Measurements from ENCODE around the gene RIBC1. TPM values are rescaled to one million over a fixed set of nuclear protein-coding genes. Genes with fewer than 3 reads are reported as not detected.

The RIBC1 gene
- total RNA-seq (1 to 10 TPM; 1.5 to 2.7 (median 2.1) TPM), total RNA-seq (0.41 to 3.8 (median 1.7) reads per million in 29 experiments)
- total RNA-seq (2013), result 0.61 TPM

DNA sequence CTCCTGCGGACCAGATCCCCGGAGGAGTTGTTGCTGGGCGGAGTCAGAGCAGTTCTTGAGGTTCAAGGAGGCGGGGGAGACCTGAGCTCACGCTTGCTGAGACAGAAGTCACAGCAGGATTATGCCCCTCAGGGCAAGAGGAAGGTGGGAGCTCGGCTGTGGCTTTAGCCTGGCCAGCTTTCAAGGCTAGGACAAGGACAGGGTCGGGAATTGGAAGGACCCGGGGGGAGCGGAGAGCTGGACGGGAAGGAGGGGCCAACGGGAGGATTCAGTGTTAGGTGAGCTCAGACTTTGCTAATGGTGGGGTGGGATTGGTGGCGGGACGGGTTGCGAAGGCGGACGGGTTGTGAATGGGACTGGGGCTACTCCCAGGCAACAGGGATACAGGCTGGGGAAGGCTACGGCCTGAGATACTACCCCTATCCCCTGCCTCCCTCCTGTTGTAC, at the start of gene RIBC1:
TSS of gene RIBC1 (plus strand) at position 13 of the 446 bp plus-strand sequence. CDS start 3,404 bp downstream, outside the sequence.
- peaks cover 17 to 35% of the 10 kb centered on the region in 2 experiments for H3K4me1 ChIP-seq (ENCODE audit: control insufficient read depth in 1 of 2, extremely low read depth in 1 of 2, insufficient read depth in 2 of 2, low read length in 2 of 2)
- H3K36me3 ChIP-seq (ENCODE audit: control insufficient read depth in 2 of 2, extremely low read depth in 1 of 2, insufficient read depth in 1 of 2, low read length in 1 of 2), result no peaks in the 10 kb centered on the region
- peak within 1 kb of the TSS; percentile 94 for H3K27ac ChIP-seq (ENCODE audit: low read length)
- ATAC-seq (replicated peaks in 1 of 4) (no peak), DNase-seq (no peak)
- Mint-ChIP-seq H3K4me3 (peak within 1 kb of the TSS; percentile 89 to 99 (median 89)), H3K27ac (peak within 1 kb of the TSS; percentile 93 to 95), H3K4me1 (peaks cover 31 to 32% (median 32%) of the 10 kb centered on the region in 3 donors), H3K27me3 (no peaks in the 10 kb centered on the region), H3K9me3 (no peaks in the 10 kb centered on the region), H3K36me3 (no peaks in the 10 kb centered on the region)
- H3K4me3 ChIP-seq (ENCODE audit: control insufficient read depth in 1 of 2, extremely low read depth in 1 of 2, low read length in 1 of 2), result peak within 1 kb of the TSS; percentile 77 to 84
- no peaks in the 10 kb centered on the region for H3K27me3 ChIP-seq (replicated peaks in 1 of 2; ENCODE audit: control insufficient read depth in 2 of 2, extremely low read depth in 1 of 2, insufficient read depth in 2 of 2, low read length in 1 of 2)
- WGBS (ENCODE audit: insufficient coverage), result 4% methylated on average over 5 of the region's 17 CpGs
- POLR2A ChIA-PET, result interaction anchor here (0.5 to 1.6 kb wide), 11 partner anchors 9 to 622 kb away, joined by 3 to 4 read pairs (median 3); no protein-coding TSS in a partner anchor
- CTCF ChIA-PET, result interaction anchor here (0.6 to 2.0 kb wide), 8 partner anchors 10 to 217 kb away, joined by 3 to 11 read pairs (median 4); no protein-coding TSS in a partner anchor
- no peaks in the 10 kb centered on the region for H3K9me3 ChIP-seq

DNA sequence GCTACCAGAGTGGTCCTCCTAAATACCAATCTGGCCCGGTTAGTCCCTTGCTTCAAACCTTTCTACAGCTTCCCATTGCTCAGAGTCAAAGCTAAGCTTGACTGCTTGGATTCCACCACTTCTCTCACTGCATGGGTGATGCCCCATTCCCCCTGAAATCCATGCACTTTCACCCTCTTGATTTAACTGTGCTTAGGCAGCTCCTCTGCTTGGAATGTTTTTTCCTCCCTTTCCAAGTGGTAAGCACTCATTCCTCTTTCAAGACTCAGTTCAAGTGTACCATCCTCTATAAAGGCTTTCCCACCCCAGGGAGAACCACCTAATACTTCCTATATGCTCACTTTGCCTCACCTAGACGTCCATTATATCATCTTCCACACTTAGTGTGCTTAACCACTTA, 49.4 kb upstream of the RIBC1 start:
- H3K27ac Mint-ChIP-seq, result no peak overlapping the region

DNA sequence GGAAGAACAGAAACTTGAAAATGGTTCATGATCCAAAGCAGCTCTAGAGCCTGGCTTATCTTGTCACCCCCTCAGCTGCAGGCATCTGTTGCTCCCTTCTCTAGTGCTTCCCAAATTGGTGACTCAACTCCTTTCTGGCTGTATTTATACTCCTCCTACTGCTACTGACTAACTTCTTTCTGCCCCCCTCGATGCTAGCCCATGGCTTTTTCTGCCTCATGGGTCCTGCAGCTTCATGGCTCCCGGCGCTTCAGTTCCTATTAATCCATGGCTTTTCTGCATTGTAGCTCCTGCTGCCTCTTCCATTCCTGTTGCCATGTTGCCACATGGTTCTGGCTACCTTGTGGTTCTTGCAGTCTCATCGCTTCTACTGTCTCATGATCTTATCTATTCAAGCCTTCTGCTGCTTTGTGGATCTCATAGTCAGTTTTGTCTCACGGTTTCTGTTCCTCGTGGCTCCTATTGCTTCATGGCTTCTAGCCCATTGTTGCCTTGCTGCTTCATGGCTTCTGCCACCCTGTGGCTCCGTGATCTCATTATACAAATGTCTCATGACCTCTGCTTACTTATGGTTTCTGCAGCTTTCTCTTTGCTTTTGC, 48.4 kb upstream of the RIBC1 start:
- CTCF ChIA-PET, result interaction anchor here in 1 of 2 donors (0.6 kb wide), 1 partner anchor 45 kb away, joined by 4 read pairs; no protein-coding TSS in a partner anchor
- Mint-ChIP-seq H3K9me3 (no peaks in the 10 kb centered on the region), H3K27me3 (no peaks in the 10 kb centered on the region), H3K4me1 (no peaks in the 10 kb centered on the region), H3K4me3 (no peak overlapping the region), H3K36me3 (peaks cover 16% of the 10 kb centered on the region), H3K27ac (peak overlapping the region in 1 of 2 donors; percentile 9)
- POLR2A ChIA-PET, result no interaction called here
- H3K27ac ChIP-seq (ENCODE audit: low read length), result no peak overlapping the region
- H3K4me1 ChIP-seq (ENCODE audit: control insufficient read depth in 1 of 2, extremely low read depth in 1 of 2, insufficient read depth in 2 of 2, low read length in 2 of 2), result no peaks in the 10 kb centered on the region
- no peaks in the 10 kb centered on the region for H3K9me3 ChIP-seq
- DNase-seq (no peak), ATAC-seq (replicated peaks in 1 of 4) (no peak)
- no peak overlapping the region for H3K4me3 ChIP-seq (ENCODE audit: control insufficient read depth in 1 of 2, extremely low read depth in 1 of 2, low read length in 1 of 2)
- peaks cover 0 to 9% of the 10 kb centered on the region in 2 donors for H3K36me3 ChIP-seq (ENCODE audit: control insufficient read depth in 2 of 2, extremely low read depth in 1 of 2, insufficient read depth in 1 of 2, low read length in 1 of 2)
- 93% methylated on average over 5 of the region's 7 CpGs for WGBS (ENCODE audit: insufficient coverage)
- no peaks in the 10 kb centered on the region for H3K27me3 ChIP-seq (replicated peaks in 1 of 2; ENCODE audit: control insufficient read depth in 2 of 2, extremely low read depth in 1 of 2, insufficient read depth in 2 of 2, low read length in 1 of 2)

More for the DNA sequence above, 49.4 kb upstream of the RIBC1 start:
- Histone ChIP-seq H3K4me1 (ENCODE audit: control insufficient read depth in 1 of 2, extremely low read depth in 1 of 2, insufficient read depth in 2 of 2, low read length in 2 of 2) (no peaks in the 10 kb centered on the region), H3K27me3 (replicated peaks in 1 of 2; ENCODE audit: control insufficient read depth in 2 of 2, extremely low read depth in 1 of 2, insufficient read depth in 2 of 2, low read length in 1 of 2) (no peaks in the 10 kb centered on the region), H3K9me3 (no peaks in the 10 kb centered on the region), H3K27ac (ENCODE audit: low read length) (no peak overlapping the region), H3K4me3 (ENCODE audit: control insufficient read depth in 1 of 2, extremely low read depth in 1 of 2, low read length in 1 of 2) (no peak overlapping the region), H3K36me3 (ENCODE audit: control insufficient read depth in 2 of 2, extremely low read depth in 1 of 2, insufficient read depth in 1 of 2, low read length in 1 of 2) (no peaks in the 10 kb centered on the region)
- no peak overlapping the region for H3K4me3 Mint-ChIP-seq
- H3K36me3 Mint-ChIP-seq, result peaks cover 14% of the 10 kb centered on the region
- DNase-seq, result no peak
- H3K4me1 Mint-ChIP-seq, result no peaks in the 10 kb centered on the region
- ChIA-PET POLR2A (no interaction called here), CTCF (no interaction called here)
- H3K9me3 Mint-ChIP-seq, result no peaks in the 10 kb centered on the region
- no CpG with 5 or more reads among the region's 2 CpGs for WGBS (ENCODE audit: insufficient coverage)
- no peaks in the 10 kb centered on the region for H3K27me3 Mint-ChIP-seq
- no peak for ATAC-seq (replicated peaks in 1 of 4)

DNA sequence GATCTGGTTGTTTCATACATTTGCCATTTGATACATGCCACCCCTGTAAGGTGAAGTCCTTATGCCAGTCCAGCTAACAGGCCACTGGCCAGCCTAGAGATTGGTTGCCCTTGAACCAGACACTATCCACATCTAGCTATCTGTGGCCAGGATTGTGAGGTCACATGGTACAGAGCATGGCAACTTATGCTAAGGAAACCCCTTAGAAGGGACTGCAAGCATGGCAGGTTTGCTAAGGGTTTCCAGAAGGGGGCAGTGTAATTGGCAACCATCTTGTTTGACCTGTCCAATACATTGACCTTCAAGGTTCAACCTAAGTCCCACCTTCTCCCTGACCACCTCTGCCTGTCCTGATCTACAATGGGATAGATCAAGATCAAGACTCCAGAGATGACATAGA, 47.8 kb upstream of the RIBC1 start:
- ChIA-PET CTCF (interaction anchor here in 1 of 2 donors (0.6 kb wide), 1 partner anchor 45 kb away, joined by 4 read pairs; no protein-coding TSS in a partner anchor), POLR2A (no interaction called here)
- Mint-ChIP-seq H3K27ac (no peak overlapping the region), H3K36me3 (peaks cover 16% of the 10 kb centered on the region), H3K4me1 (no peaks in the 10 kb centered on the region), H3K27me3 (no peaks in the 10 kb centered on the region), H3K9me3 (no peaks in the 10 kb centered on the region), H3K4me3 (no peak overlapping the region)
- no peak for ATAC-seq (replicated peaks in 1 of 4)
- DNase-seq, result no peak
- H3K27ac ChIP-seq (ENCODE audit: low read length), result no peak overlapping the region
- no peaks in the 10 kb centered on the region for H3K27me3 ChIP-seq (replicated peaks in 1 of 2; ENCODE audit: control insufficient read depth in 2 of 2, extremely low read depth in 1 of 2, insufficient read depth in 2 of 2, low read length in 1 of 2)
- H3K4me1 ChIP-seq (ENCODE audit: control insufficient read depth in 1 of 2, extremely low read depth in 1 of 2, insufficient read depth in 2 of 2, low read length in 2 of 2), result no peaks in the 10 kb centered on the region
- peaks cover 6 to 9% of the 10 kb centered on the region in 2 donors for H3K36me3 ChIP-seq (ENCODE audit: control insufficient read depth in 2 of 2, extremely low read depth in 1 of 2, insufficient read depth in 1 of 2, low read length in 1 of 2)
- no peaks in the 10 kb centered on the region for H3K9me3 ChIP-seq
- no peak overlapping the region for H3K4me3 ChIP-seq (ENCODE audit: control insufficient read depth in 1 of 2, extremely low read depth in 1 of 2, low read length in 1 of 2)

DNA sequence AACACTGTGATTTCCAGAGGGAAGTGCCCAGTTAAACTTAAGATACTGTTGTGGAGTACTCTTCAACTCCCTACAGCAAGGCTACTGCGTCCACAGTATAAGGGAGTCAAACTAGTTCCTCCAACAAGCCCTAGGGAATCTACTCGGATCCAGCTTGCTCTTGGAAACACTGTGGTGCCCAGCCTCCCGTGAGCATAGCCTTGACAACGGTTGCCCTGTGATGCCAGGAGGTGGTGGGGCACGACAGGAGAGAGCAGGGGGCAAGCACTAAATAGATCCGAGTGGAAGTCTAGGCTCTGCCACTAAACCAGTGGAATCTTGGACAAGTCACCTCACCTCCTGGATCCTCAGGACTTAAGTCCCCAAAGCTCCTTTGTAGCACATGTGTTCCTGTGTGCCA, 45.8 kb upstream of the RIBC1 start:
- ATAC-seq (replicated peaks in 1 of 4) (no peak), DNase-seq (no peak)
- Mint-ChIP-seq H3K4me3 (no peak overlapping the region), H3K9me3 (no peaks in the 10 kb centered on the region), H3K27me3 (no peaks in the 10 kb centered on the region), H3K27ac (no peak overlapping the region), H3K4me1 (peaks cover 0 to 5% (median 0%) of the 10 kb centered on the region in 3 donors), H3K36me3 (peaks cover 28% of the 10 kb centered on the region)
- ChIA-PET POLR2A (interaction anchor here in 1 of 2 donors (0.5 kb wide), 1 partner anchor 39 kb away, joined by 3 read pairs; no protein-coding TSS in a partner anchor), CTCF (no interaction called here)
- Histone ChIP-seq H3K9me3 (no peaks in the 10 kb centered on the region), H3K4me1 (ENCODE audit: control insufficient read depth in 1 of 2, extremely low read depth in 1 of 2, insufficient read depth in 2 of 2, low read length in 2 of 2) (no peaks in the 10 kb centered on the region), H3K27me3 (replicated peaks in 1 of 2; ENCODE audit: control insufficient read depth in 2 of 2, extremely low read depth in 1 of 2, insufficient read depth in 2 of 2, low read length in 1 of 2) (no peaks in the 10 kb centered on the region), H3K4me3 (ENCODE audit: control insufficient read depth in 1 of 2, extremely low read depth in 1 of 2, low read length in 1 of 2) (no peak overlapping the region), H3K27ac (ENCODE audit: low read length) (no peak overlapping the region), H3K36me3 (ENCODE audit: control insufficient read depth in 2 of 2, extremely low read depth in 1 of 2, insufficient read depth in 1 of 2, low read length in 1 of 2) (peaks cover 16 to 25% of the 10 kb centered on the region in 2 donors)
- no CpG with 5 or more reads among the region's 6 CpGs for WGBS (ENCODE audit: insufficient coverage)

DNA sequence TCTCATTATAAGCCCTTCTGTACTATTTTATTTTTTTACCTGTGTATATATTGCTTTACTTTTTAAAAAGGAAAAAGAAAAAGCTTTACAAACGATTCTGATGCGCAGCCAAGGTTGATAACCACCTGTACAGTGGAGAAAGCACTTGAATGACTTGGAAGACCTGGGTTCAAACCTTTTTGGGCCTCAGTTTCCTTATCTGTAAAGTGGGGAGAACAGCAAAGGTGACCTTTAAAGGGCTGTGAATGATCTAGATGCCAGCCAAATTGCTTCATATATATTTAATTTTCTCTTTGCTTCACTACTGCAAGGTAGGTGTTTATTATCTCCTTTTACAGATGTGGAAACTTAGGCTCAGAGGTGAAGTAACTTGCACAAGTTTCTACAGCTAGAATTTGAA, 45.2 kb upstream of the RIBC1 start:
- DNase-seq (no peak), ATAC-seq (replicated peaks in 1 of 4) (no peak)
- WGBS (ENCODE audit: insufficient coverage), result no CpG with 5 or more reads among the region's 2 CpGs
- Mint-ChIP-seq H3K27ac (no peak overlapping the region), H3K9me3 (no peaks in the 10 kb centered on the region), H3K36me3 (peaks cover 28% of the 10 kb centered on the region), H3K4me1 (peaks cover 0 to 5% (median 0%) of the 10 kb centered on the region in 3 donors), H3K4me3 (no peak overlapping the region), H3K27me3 (no peaks in the 10 kb centered on the region)
- Histone ChIP-seq H3K4me1 (ENCODE audit: control insufficient read depth in 1 of 2, extremely low read depth in 1 of 2, insufficient read depth in 2 of 2, low read length in 2 of 2) (no peaks in the 10 kb centered on the region), H3K9me3 (no peaks in the 10 kb centered on the region), H3K36me3 (ENCODE audit: control insufficient read depth in 2 of 2, extremely low read depth in 1 of 2, insufficient read depth in 1 of 2, low read length in 1 of 2) (peaks cover 21 to 31% of the 10 kb centered on the region in 2 donors), H3K27me3 (replicated peaks in 1 of 2; ENCODE audit: control insufficient read depth in 2 of 2, extremely low read depth in 1 of 2, insufficient read depth in 2 of 2, low read length in 1 of 2) (no peaks in the 10 kb centered on the region), H3K4me3 (ENCODE audit: control insufficient read depth in 1 of 2, extremely low read depth in 1 of 2, low read length in 1 of 2) (no peak overlapping the region), H3K27ac (ENCODE audit: low read length) (no peak overlapping the region)
- ChIA-PET POLR2A (interaction anchor here in 1 of 2 donors (0.6 kb wide), 1 partner anchor 8 kb away, joined by 3 read pairs; no protein-coding TSS in a partner anchor), CTCF (no interaction called here)

Data from T-cell (primary cell).